IMR-90 (cell line): ENCODE data around the gene PLOD1.

Experiments used
- BHLHE40 ChIP-seq: fragments of 150-350 bp; IDR thresholded peaks from 2 replicates; pipeline ENCODE4 v1.6.1; 2016; ENCODE audit warnings: mild to moderate bottlenecking, low read depth, low read length
- CEBPB ChIP-seq: IDR thresholded peaks from 2 replicates; pipeline ENCODE4 v1.6.1; 2012; ENCODE audit warnings: low read depth, low read length, improper control_type of control experiment
- CHD1 ChIP-seq: IDR thresholded peaks from 2 replicates; pipeline ENCODE4 v1.6.1; 2012; ENCODE audit warnings: low read depth, low read length, improper control_type of control experiment
- FOS ChIP-seq: fragments of 150-350 bp; IDR thresholded peaks from 2 replicates; pipeline ENCODE4 v1.6.1; 2016; ENCODE audit warnings: low read depth, low read length
- MAFK ChIP-seq: IDR thresholded peaks from 2 replicates; pipeline ENCODE4 v1.6.1; 2012; ENCODE audit warnings: low read depth, low read length, improper control_type of control experiment
- MAZ ChIP-seq: IDR thresholded peaks from 2 replicates; pipeline ENCODE4 v1.6.1; 2012; ENCODE audit warnings: low read depth, mild to moderate bottlenecking, low read length, improper control_type of control experiment, moderate library complexity, borderline replicate concordance
- MXI1 ChIP-seq: IDR thresholded peaks from 2 replicates; pipeline ENCODE4 v1.6.1; 2012; ENCODE audit warnings: low read depth, mild to moderate bottlenecking, low read length, moderate library complexity, borderline replicate concordance
- POLR2A ChIP-seq: IDR thresholded peaks from 2 replicates; pipeline ENCODE4 v1.6.1; 2012; ENCODE audit warnings: mild to moderate bottlenecking, low read depth, low read length
- RAD21 ChIP-seq: IDR thresholded peaks from 2 replicates; pipeline ENCODE4 v1.6.1; 2012; ENCODE audit warnings: low read length, improper control_type of control experiment
- RCOR1 ChIP-seq: IDR thresholded peaks from 2 replicates; pipeline ENCODE4 v1.6.1; 2012; ENCODE audit warnings: mild to moderate bottlenecking, low read length, improper control_type of control experiment; ENCODE audit not compliant: insufficient replicate concordance
- TF ChIP-seq, protein P1 (sequence below): conservative IDR thresholded peaks from 2 replicates; pipeline ENCODE4 v1.5.1; 2012; ENCODE audit warnings: mild to moderate bottlenecking, low read depth, low read length, improper control_type of control experiment
- TF ChIP-seq, protein P2 (sequence below): fragments of 150-350 bp; IDR thresholded peaks from 2 replicates; pipeline ENCODE4 v1.6.1; 2017; ENCODE audit warnings: mild to moderate bottlenecking, antibody characterized with exemption, low read length, low read depth

DNA sequence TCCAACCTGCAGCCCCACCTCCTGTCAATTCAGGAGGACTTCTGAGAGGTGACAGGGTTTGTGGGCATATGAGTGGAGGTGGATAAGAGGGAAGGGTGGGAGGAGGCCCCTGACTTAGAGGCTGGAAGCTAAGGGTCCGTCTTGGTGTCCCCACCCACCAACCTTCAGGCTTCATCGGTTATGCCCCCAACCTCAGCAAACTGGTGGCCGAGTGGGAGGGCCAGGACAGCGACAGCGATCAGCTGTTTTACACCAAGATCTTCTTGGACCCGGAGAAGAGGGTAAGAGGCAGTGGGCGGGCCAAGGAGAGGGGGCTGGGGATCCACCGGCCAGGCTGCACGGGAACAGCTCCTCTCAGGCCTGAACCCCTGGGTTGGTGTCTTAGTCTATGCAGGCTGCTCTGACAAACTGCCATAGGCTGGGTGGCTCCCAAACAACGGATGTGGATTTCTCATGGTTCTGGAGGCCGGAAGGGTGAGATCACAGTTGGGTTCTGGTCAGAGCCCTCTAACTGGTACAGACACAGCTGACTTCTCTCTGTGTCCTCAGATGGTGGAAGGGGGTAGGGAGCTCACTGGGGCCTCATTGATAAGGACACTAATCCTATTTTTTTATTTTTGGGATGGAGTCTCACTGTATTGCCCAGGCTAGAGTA, 18.1 kb downstream of the PLOD1 start:
- TF ChIP-seq FOS (no peak), CEBPB (no peak), MXI1 (no peak), MAZ (no peak), CHD1 (no peak), MAFK (no peak), BHLHE40 (no peak), RCOR1 (no peak), RAD21 (no peak), POLR2A (no peak)
- TF ChIP-seq, protein P1, sequence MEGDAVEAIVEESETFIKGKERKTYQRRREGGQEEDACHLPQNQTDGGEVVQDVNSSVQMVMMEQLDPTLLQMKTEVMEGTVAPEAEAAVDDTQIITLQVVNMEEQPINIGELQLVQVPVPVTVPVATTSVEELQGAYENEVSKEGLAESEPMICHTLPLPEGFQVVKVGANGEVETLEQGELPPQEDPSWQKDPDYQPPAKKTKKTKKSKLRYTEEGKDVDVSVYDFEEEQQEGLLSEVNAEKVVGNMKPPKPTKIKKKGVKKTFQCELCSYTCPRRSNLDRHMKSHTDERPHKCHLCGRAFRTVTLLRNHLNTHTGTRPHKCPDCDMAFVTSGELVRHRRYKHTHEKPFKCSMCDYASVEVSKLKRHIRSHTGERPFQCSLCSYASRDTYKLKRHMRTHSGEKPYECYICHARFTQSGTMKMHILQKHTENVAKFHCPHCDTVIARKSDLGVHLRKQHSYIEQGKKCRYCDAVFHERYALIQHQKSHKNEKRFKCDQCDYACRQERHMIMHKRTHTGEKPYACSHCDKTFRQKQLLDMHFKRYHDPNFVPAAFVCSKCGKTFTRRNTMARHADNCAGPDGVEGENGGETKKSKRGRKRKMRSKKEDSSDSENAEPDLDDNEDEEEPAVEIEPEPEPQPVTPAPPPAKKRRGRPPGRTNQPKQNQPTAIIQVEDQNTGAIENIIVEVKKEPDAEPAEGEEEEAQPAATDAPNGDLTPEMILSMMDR: no peak
- TF ChIP-seq, protein P2, sequence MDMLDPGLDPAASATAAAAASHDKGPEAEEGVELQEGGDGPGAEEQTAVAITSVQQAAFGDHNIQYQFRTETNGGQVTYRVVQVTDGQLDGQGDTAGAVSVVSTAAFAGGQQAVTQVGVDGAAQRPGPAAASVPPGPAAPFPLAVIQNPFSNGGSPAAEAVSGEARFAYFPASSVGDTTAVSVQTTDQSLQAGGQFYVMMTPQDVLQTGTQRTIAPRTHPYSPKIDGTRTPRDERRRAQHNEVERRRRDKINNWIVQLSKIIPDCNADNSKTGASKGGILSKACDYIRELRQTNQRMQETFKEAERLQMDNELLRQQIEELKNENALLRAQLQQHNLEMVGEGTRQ: no peak
